ENCODE measurements around the gene RNF112.

GRCh38 chr17:19369107-19369778 is 41.8 kb upstream of the RNF112 start:
- TF ChIP-seq POLR2A (IDR thresholded peaks at IDR 0.05): no peak
- TF ChIP-seq CTCF (IDR thresholded peaks at IDR 0.05): no peak
